Neutrophil (primary cell): Measurements from ENCODE around the gene NHLRC4.

Experiments
- H3K27ac ChIP-seq: fragments of 200-600 bp; sonication (generic); 2 replicates; pipeline ENCODE4 v1.5.1; 2016; ENCODE audit warnings: mild to moderate bottlenecking, moderate library complexity
- H3K27me3 ChIP-seq: fragments of 200-600 bp; sonication (generic); 2 replicates; pipeline ENCODE4 v1.6.0; 2016; ENCODE audit warnings: mild to moderate bottlenecking
- H3K36me3 ChIP-seq: fragments of 200-600 bp; sonication (generic); 2 replicates; pipeline ENCODE4 v1.5.1; 2017
- H3K4me1 ChIP-seq, 2 experiments: fragments of 200-600 bp in 1 of 2; sonication (generic) in 1 of 2; 1 replicate in 1 of 2; 2 replicates in 1 of 2; pipeline versions ENCODE4 v1.5.1 to v1.6.1; 2013 to 2016; ENCODE audit warnings: low read depth in 1 of 2, low read length in 1 of 2, mild to moderate bottlenecking in 1 of 2, moderate library complexity in 1 of 2; ENCODE audit not compliant: control insufficient read depth in 1 of 2, insufficient read depth in 1 of 2
- H3K4me3 ChIP-seq, 2 experiments: fragments of 200-600 bp in 1 of 2; sonication (generic) in 1 of 2; 1 replicate in 1 of 2; 2 replicates in 1 of 2; pipeline ENCODE4 v1.5.1; 2013 to 2016; ENCODE audit warnings: low read depth in 1 of 2, low read length in 1 of 2, mild to moderate bottlenecking in 1 of 2, moderate library complexity in 1 of 2
- H3K9me3 ChIP-seq: fragments of 200-600 bp; sonication (generic); 2 replicates; pipeline ENCODE4 v1.5.1; 2016
- TF ChIP-seq, protein P1 (sequence below): fragments of 200-600 bp; sonication (generic); IDR thresholded peaks from 2 replicates; pipeline ENCODE4 v1.5.1; 2016; ENCODE audit warnings: antibody characterized with exemption

Gene NHLRC4

DNA sequence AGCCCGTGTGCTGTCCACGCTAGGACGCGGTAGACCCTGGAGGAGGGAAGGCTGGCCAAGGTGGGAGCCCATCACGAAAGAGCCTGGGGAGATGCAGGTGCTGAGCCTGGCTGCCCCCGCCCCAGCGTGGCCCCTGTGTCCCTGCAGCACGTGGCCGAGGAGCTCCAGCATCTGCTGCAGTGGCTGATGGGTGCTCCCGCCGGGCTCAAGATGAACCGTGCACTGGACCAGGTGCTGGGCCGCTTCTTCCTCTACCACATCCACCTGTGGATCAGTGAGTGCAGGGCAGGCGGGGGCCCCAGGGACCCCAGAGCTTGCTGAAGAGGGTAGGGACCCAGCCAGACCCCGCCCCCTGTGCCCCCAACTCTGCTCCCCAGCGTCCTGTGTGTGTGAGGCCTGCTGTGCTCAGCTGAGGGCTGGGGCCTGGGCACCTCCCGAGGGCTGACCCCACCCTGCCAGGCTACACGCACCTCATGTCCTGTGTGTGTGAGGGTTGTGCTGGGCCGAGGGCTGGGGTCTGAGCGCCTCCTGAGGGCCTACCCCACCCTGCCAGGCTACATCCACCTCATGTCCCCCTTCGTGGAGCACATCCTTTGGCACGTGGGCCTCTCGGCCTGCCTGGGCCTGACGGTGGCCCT is 11.5 kb downstream of the NHLRC4 start:
- Histone ChIP-seq H3K36me3 (peaks cover 25% of the 10 kb centered on the region), H3K27me3 (no peaks in the 10 kb centered on the region), H3K4me3 (peak overlapping the region in 1 of 2 experiments; percentile 54), H3K4me1 (peaks cover 14 to 15% of the 10 kb centered on the region in 2 experiments), H3K27ac (no peak overlapping the region), H3K9me3 (no peaks in the 10 kb centered on the region)
- TF ChIP-seq, protein P1, sequence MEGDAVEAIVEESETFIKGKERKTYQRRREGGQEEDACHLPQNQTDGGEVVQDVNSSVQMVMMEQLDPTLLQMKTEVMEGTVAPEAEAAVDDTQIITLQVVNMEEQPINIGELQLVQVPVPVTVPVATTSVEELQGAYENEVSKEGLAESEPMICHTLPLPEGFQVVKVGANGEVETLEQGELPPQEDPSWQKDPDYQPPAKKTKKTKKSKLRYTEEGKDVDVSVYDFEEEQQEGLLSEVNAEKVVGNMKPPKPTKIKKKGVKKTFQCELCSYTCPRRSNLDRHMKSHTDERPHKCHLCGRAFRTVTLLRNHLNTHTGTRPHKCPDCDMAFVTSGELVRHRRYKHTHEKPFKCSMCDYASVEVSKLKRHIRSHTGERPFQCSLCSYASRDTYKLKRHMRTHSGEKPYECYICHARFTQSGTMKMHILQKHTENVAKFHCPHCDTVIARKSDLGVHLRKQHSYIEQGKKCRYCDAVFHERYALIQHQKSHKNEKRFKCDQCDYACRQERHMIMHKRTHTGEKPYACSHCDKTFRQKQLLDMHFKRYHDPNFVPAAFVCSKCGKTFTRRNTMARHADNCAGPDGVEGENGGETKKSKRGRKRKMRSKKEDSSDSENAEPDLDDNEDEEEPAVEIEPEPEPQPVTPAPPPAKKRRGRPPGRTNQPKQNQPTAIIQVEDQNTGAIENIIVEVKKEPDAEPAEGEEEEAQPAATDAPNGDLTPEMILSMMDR, result no peak

DNA sequence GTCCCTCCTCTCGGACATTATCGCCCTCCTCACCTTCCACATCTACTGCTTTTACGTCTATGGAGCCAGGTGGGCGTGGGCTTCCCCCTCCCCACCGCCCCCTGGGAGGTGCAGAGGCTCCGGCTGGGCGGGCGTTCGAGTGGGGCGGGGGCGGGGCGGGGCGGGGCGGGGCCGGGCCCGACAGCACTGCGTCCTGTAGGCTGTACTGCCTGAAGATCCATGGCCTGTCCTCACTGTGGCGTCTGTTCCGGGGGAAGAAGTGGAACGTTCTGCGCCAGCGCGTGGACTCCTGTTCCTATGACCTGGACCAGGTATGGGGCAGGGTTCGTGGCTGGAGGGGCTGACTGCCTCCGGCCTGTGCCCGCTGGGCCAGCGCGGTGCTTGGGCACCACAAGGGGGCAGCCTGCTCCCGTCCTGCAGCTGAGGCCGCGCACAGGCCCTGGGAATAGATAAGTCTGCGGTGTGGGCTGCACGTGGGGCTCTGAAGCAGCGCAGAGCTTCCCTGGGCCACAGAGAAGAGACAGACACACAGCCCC is 12.1 kb downstream of the NHLRC4 start:
- TF ChIP-seq, protein P1, result peak; percentile 87
- H3K4me3 ChIP-seq, result peak overlapping the region in 1 of 2 experiments; percentile 54
- H3K9me3 ChIP-seq, result no peaks in the 10 kb centered on the region
- peaks cover 14 to 15% of the 10 kb centered on the region in 2 experiments for H3K4me1 ChIP-seq
- H3K27me3 ChIP-seq, result no peaks in the 10 kb centered on the region
- no peak overlapping the region for H3K27ac ChIP-seq
- H3K36me3 ChIP-seq, result peaks cover 27% of the 10 kb centered on the region

DNA sequence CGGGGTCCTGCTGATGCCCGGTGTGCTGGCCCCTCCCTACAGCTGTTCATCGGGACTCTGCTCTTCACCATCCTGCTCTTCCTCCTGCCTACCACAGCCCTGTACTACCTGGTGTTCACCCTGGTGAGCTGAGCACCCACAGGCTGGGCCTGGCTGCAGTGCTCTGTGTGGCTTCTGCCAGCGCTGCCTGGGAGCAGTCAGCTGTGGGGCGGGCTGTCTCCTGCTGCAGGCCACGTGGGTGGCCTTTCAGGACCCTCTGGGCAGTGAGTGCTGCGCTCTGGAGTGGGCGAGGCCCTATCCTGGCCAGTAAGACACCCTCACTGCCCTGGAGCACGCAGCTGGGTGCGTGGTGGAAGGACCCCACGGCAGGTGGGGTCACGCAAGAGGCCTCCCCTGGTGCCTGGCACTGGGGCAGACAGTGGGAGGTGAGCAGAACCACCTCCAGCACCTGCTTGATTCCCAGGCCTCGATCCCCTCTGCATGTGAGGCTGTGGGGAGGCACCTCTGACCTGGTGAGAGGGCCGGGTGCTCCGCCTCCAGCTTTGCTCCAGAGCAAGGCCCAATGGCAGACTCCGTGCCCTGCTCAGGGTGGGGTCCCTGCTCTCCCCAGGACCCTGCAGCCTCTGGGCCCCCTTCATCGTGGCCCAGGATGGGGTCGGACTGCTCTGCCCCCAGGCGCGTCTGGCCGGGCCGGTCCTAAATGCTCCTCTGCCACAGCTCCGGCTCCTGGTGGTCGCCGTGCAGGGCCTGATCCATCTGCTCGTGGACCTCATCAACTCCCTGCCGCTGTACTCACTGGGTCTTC is 13.5 kb downstream of the NHLRC4 start:
- no peak overlapping the region for H3K4me3 ChIP-seq
- peaks cover 14 to 15% of the 10 kb centered on the region in 2 experiments for H3K4me1 ChIP-seq
- H3K27me3 ChIP-seq, result peaks cover 3% of the 10 kb centered on the region
- no peaks in the 10 kb centered on the region for H3K9me3 ChIP-seq
- H3K27ac ChIP-seq, result no peak overlapping the region
- peaks cover 13% of the 10 kb centered on the region for H3K36me3 ChIP-seq
- TF ChIP-seq, protein P1, result no peak

DNA sequence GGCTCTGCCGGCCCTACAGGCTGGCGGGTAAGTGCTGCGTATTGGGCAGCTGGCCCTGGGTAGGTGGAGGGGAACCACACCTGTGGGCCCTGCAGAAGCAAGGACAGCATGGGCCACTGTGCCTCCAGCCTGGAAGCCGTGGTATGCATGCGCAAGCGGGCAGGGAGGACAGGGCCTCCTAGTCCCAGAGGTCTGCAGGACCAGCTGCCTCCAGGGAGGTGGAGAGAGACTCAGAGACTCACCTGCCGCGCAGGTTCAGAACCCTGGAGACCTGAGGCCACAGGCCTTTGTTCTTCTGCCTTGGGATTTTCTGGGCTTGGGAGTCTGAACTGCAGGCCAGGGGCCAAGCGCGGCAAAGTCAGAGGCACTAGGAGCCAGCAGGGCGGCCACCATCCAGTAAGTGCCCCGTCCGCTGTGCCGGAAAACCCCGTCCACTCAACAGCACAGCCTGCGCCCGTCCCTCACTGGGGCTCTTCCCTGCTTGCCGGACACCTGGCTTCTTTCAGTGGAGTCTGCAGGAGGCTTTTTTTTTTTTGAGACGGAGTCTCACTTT is 14.2 kb downstream of the NHLRC4 start:
- Histone ChIP-seq H3K4me3 (no peak overlapping the region), H3K4me1 (peaks cover 12 to 14% of the 10 kb centered on the region in 2 experiments), H3K9me3 (no peaks in the 10 kb centered on the region), H3K27me3 (peaks cover 9% of the 10 kb centered on the region), H3K36me3 (peaks cover 13% of the 10 kb centered on the region), H3K27ac (no peak overlapping the region)
- TF ChIP-seq, protein P1, result no peak

DNA sequence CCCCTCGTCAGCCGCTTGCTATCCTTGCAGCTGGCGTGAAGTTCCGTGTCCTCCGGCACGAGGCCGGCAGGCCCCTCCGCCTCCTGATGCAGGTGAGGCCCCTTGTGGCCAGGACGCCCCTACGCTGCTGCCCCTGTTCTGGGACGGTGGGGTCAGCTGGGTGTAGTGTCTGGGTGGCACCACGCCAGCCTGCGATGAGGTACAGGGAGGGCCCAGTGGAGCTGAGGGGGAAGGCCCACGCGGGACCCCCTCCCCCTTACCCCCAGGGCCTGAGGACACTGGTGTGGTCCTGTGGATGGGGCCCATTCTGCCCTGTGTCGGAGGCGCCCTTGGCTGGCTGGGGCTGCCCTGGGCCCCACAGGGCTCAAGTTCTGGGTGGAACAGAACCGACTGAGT is 15.4 kb downstream of the NHLRC4 start:
- Histone ChIP-seq H3K4me1 (peaks cover 3 to 9% of the 10 kb centered on the region in 2 experiments), H3K27me3 (peaks cover 12% of the 10 kb centered on the region), H3K36me3 (peaks cover 13% of the 10 kb centered on the region), H3K4me3 (no peak overlapping the region), H3K27ac (no peak overlapping the region), H3K9me3 (no peaks in the 10 kb centered on the region)
- TF ChIP-seq, protein P1, result no peak
